KOPT-K1 (cell line): ENCODE measurements around the gene CD4.

Experiments used
- H3K27ac ChIP-seq: fragments of 200-600 bp; sonication (generic); 2 replicates; pipeline ENCODE4 v1.5.1; 2016; ENCODE audit warnings: antibody characterized with exemption, mild to moderate bottlenecking, low read depth, low read length; ENCODE audit not compliant: poor library complexity, severe bottlenecking
- H3K36me3 ChIP-seq: fragments of 200-600 bp; sonication (generic); 2 replicates; pipeline ENCODE4 v1.5.1; 2017; ENCODE audit warnings: antibody characterized with exemption, mild to moderate bottlenecking, low read length, moderate library complexity; ENCODE audit not compliant: insufficient read depth
- H3K9me3 ChIP-seq: fragments of 200-600 bp; sonication (generic); 2 replicates; pipeline ENCODE4 v1.5.1; 2017; ENCODE audit warnings: antibody characterized with exemption, low read length, mild to moderate bottlenecking; ENCODE audit not compliant: insufficient read depth, poor library complexity, severe bottlenecking

Gene CD4

GRCh38 chr12:6833189-6833890 lies 44.0 kb downstream of the CD4 start:
- H3K36me3 ChIP-seq: no peaks in the 10 kb centered on the region
- H3K9me3 ChIP-seq: no peaks in the 10 kb centered on the region
- no peak overlapping the region for H3K27ac ChIP-seq

- Histone ChIP-seq H3K36me3 (no peaks in the 10 kb centered on the region), H3K27ac (no peak overlapping the region)
Observed at GRCh38 chr12:6834254-6834653, 44.9 kb downstream of the CD4 start.

GRCh38 chr12:6834873-6835272 lies 45.5 kb downstream of the CD4 start:
- H3K27ac ChIP-seq: no peak overlapping the region
- H3K9me3 ChIP-seq: no peaks in the 10 kb centered on the region
- no peaks in the 10 kb centered on the region for H3K36me3 ChIP-seq

More at GRCh38 chr12:6834254-6834653, 44.9 kb downstream of the CD4 start:
- no peaks in the 10 kb centered on the region for H3K9me3 ChIP-seq

- Histone ChIP-seq H3K27ac (no peak overlapping the region), H3K9me3 (no peaks in the 10 kb centered on the region), H3K36me3 (no peaks in the 10 kb centered on the region)
Observed at GRCh38 chr12:6836851-6837250, 47.5 kb downstream of the CD4 start.

GRCh38 chr12:6837370-6838060 lies 48.2 kb downstream of the CD4 start:
- Histone ChIP-seq H3K27ac (no peak overlapping the region), H3K36me3 (no peaks in the 10 kb centered on the region), H3K9me3 (no peaks in the 10 kb centered on the region)

- Histone ChIP-seq H3K9me3 (no peaks in the 10 kb centered on the region), H3K27ac (no peak overlapping the region), H3K36me3 (no peaks in the 10 kb centered on the region)
Observed at GRCh38 chr12:6838854-6839253, 49.5 kb downstream of the CD4 start.

- Histone ChIP-seq H3K36me3 (no peaks in the 10 kb centered on the region), H3K27ac (no peak overlapping the region), H3K9me3 (no peaks in the 10 kb centered on the region)
Observed at GRCh38 chr12:6839482-6840201, 50.3 kb downstream of the CD4 start.

GRCh38 chr12:6840330-6840729 lies 51.0 kb downstream of the CD4 start:
- no peak overlapping the region for H3K27ac ChIP-seq
- peaks cover 5% of the 10 kb centered on the region; the same call in 1 of the 2 replicates for H3K36me3 ChIP-seq
- H3K9me3 ChIP-seq: no peaks in the 10 kb centered on the region

- peaks cover 11% of the 10 kb centered on the region; the same call in 1 of the 2 replicates for H3K36me3 ChIP-seq
- no peak within 1 kb of the TSS for H3K27ac ChIP-seq
- no peaks in the 10 kb centered on the region for H3K9me3 ChIP-seq
Observed at GRCh38 chr12:6840761-6841515, 51.6 kb downstream of the CD4 start, which contains the start of gene GNB3. Gene GNB3, plus strand, starts transcription at chr12:6840925. Its CDS starts 363 bp downstream, at chr12:6841288.

- peaks cover 22% of the 10 kb centered on the region for H3K36me3 ChIP-seq
- no peaks in the 10 kb centered on the region for H3K9me3 ChIP-seq
- no peak overlapping the region for H3K27ac ChIP-seq
Observed at GRCh38 chr12:6842075-6842474, 52.7 kb downstream of the CD4 start.

GRCh38 chr12:6843118-6843902 lies 54.0 kb downstream of the CD4 start:
- no peaks in the 10 kb centered on the region for H3K9me3 ChIP-seq
- peaks cover 35% of the 10 kb centered on the region for H3K36me3 ChIP-seq
- no peak overlapping the region for H3K27ac ChIP-seq

GRCh38 chr12:6845395-6845794 lies 56.1 kb downstream of the CD4 start:
- Histone ChIP-seq H3K9me3 (no peaks in the 10 kb centered on the region), H3K27ac (no peak overlapping the region), H3K36me3 (peaks cover 55% of the 10 kb centered on the region)

GRCh38 chr12:6846316-6846869 lies 57.1 kb downstream of the CD4 start:
- H3K27ac ChIP-seq: no peak overlapping the region
- H3K36me3 ChIP-seq: peaks cover 55% of the 10 kb centered on the region

GRCh38 chr12:6847676-6848075 lies 58.3 kb downstream of the CD4 start:
- Histone ChIP-seq H3K36me3 (peaks cover 55% of the 10 kb centered on the region), H3K9me3 (no peaks in the 10 kb centered on the region), H3K27ac (no peak overlapping the region)

More at GRCh38 chr12:6846316-6846869, 57.1 kb downstream of the CD4 start:
- H3K9me3 ChIP-seq: no peaks in the 10 kb centered on the region
